Psoas muscle (tissue), 8 donors: ENCODE measurements around the gene SLC12A8. TPM values are rescaled to one million over a fixed set of nuclear protein-coding genes. Genes with fewer than 3 reads are reported as not detected.

Experiments used
- ATAC-seq, 4 donors: fragments of 200-7000 bp; cut with Tn5 transposase; one replicate each; pipeline ENCODE4 v1.9.1; 2020; ENCODE audit warnings: moderate library complexity in 3 of 4, mild to moderate bottlenecking in 2 of 4
- DNase-seq, 2 donors: peaks; one replicate each; pipeline ENCODE4 v3.0.0-alpha.2; 2020
- H3K27ac ChIP-seq: fragments of 200-600 bp; one replicate; pipeline ENCODE4 v1.8.0; 2022
- H3K27me3 ChIP-seq, 3 donors: fragments of 200-600 bp in 1 of 3; one replicate each; pipeline versions ENCODE4 v1.6.1 to v1.8.0; 2013 to 2022; ENCODE audit warnings: low read length in 2 of 3, mild to moderate bottlenecking in 2 of 3, moderate library complexity in 1 of 3; ENCODE audit not compliant: insufficient read depth in 3 of 3
- H3K36me3 ChIP-seq, 2 donors: fragments of 200-600 bp in 1 of 2; one replicate each; pipeline versions ENCODE4 v1.6.1 to v1.8.0; 2013 to 2022; ENCODE audit warnings: low read depth in 1 of 2, mild to moderate bottlenecking in 1 of 2, moderate library complexity in 1 of 2; ENCODE audit not compliant: insufficient read depth in 1 of 2
- H3K4me1 ChIP-seq: fragments of 200-600 bp; one replicate; pipeline ENCODE4 v1.8.0; 2022
- H3K4me3 ChIP-seq: fragments of 200-600 bp; one replicate; pipeline ENCODE4 v1.8.0; 2022; ENCODE audit warnings: mild to moderate bottlenecking
- H3K9me3 ChIP-seq: fragments of 200-600 bp; one replicate; pipeline ENCODE4 v1.8.0; 2022
- CTCF ChIP-seq: fragments of 200-600 bp; IDR thresholded peaks from one replicate; pipeline ENCODE4 v1.8.0; 2022; ENCODE audit warnings: antibody characterized with exemption
- WGBS, 3 donors: extraction: QIAGEN DNeasy Blood & Tissue Kit; methylation state at CpG; one replicate each; pipeline versions ENCODE4 v1.1.6 to v1.1.7; 2013; 5-methylcytosine and 5-hydroxymethylcytosine counted together
- intact Hi-C, 2 donors: fragments of 100-400 bp; cut with DNase I; formaldehyde crosslinking; loops; one replicate each; pipeline versions ENCODE4 v1.11.0 to v1.14.2; 2022
- polyA plus RNA-seq, 3 donors: library from polyadenylated mRNA; stranded (reverse); fragments of 200-250 nt; gene quantifications; one replicate each; pipeline ENCODE4 v1.2.3, GENCODE V29; 2013
- total RNA-seq, 4 donors: library from RNA; stranded (reverse); fragmentation: NEBNext Ultra II Directional in 2 of 4; extraction: Animal tissue kit (Norgen Biotek cat#: 25700) in 2 of 4; gene quantifications; one replicate each; pipeline versions ENCODE4 v1.2.1 to v1.2.4, GENCODE V29; 2021 to 2023
- donor health status: healthy with polysubstance abuse.
- donor health status: DM: no; HTN: no; CAD: no; lungs with moderate emphysema.
- donor health status: Bipolar disorder and iron deficiency.
- donor health status: healthy.
- donor health status: DM: yes; HTN: yes; CAD: no.
- donor health status: DM: no; HTN: no; CAD: no.
- donor health status: DM: no; HTN: no; CAD: no.
- donor health status: DM: yes; HTN: yes; CAD: no.

SLC12A8 gene
- total and polyA plus RNA-seq, 7 donors = 0.06 to 0.93 (median 0.33) TPM; not detected in 1

GRCh38 chr3:125125821-125126245 lies 86.7 kb downstream of the SLC12A8 start:
- 67 to 76% (median 73%) methylated on average over 6 of the region's 6 CpGs for WGBS, 3 donors
- no peak overlapping the region for H3K27ac ChIP-seq
- intact Hi-C loops = no loop called here
- no peak for TF ChIP-seq CTCF
- H3K27me3 ChIP-seq = no peaks in the 10 kb centered on the region
- H3K9me3 ChIP-seq = no peaks in the 10 kb centered on the region
- no peak for DNase-seq
- H3K36me3 ChIP-seq = no peaks in the 10 kb centered on the region
- peaks cover 15% of the 10 kb centered on the region for H3K4me1 ChIP-seq
- ATAC-seq = no peak
- H3K4me3 ChIP-seq = no peak overlapping the region

- DNase-seq (no peak), ATAC-seq (no peak)
- 86 to 90% (median 89%) methylated on average over 10 of the region's 10 CpGs for WGBS, 3 donors
- Histone ChIP-seq H3K4me3 (no peak overlapping the region), H3K9me3 (no peaks in the 10 kb centered on the region), H3K27ac (no peak overlapping the region), H3K27me3 (peaks cover 0 to 3% (median 0%) of the 10 kb centered on the region in 3 donors), H3K36me3 (no peaks in the 10 kb centered on the region), H3K4me1 (peaks cover 6% of the 10 kb centered on the region)
- no peak for TF ChIP-seq CTCF
- intact Hi-C loops = no loop called here
These were observed 88.9 kb downstream of the SLC12A8 start for GRCh38 chr3:125123451-125124305.

- Histone ChIP-seq H3K4me3 (no peak overlapping the region), H3K9me3 (no peaks in the 10 kb centered on the region), H3K36me3 (no peaks in the 10 kb centered on the region), H3K27me3 (peaks cover 0 to 3% (median 0%) of the 10 kb centered on the region in 3 donors), H3K4me1 (peaks cover 19% of the 10 kb centered on the region), H3K27ac (no peak overlapping the region)
- ATAC-seq = no peak
- DNase-seq = no peak
- no peak for TF ChIP-seq CTCF
- 77 to 88% (median 79%) methylated on average over 8 of the region's 8 CpGs for WGBS, 3 donors
- intact Hi-C loops = no loop called here
These were observed 91.1 kb downstream of the SLC12A8 start for GRCh38 chr3:125121246-125122010.

- no peaks in the 10 kb centered on the region for H3K9me3 ChIP-seq
- ATAC-seq (peak in 3 of 4 donors; percentile 25 to 56 (median 54)), DNase-seq (no peak)
- H3K27me3 ChIP-seq = peaks cover 0 to 3% (median 0%) of the 10 kb centered on the region in 3 donors
- peaks cover 22% of the 10 kb centered on the region for H3K4me1 ChIP-seq
- H3K27ac ChIP-seq = no peak overlapping the region
- 25 to 39% (median 35%) methylated on average over 20 of the region's 20 CpGs for WGBS, 3 donors
- intact Hi-C loops = no loop called here
- no peaks in the 10 kb centered on the region for H3K36me3 ChIP-seq
- H3K4me3 ChIP-seq = peak overlapping the region; percentile 22
- no peak for TF ChIP-seq CTCF
These were observed 92.0 kb downstream of the SLC12A8 start for GRCh38 chr3:125120379-125121122.
